Stimulated activated CD8-positive, alpha-beta memory T cell treated with anti-CD3 and anti-CD28 coated beads, Interleukin-7, amount 100 ng/mL, for 4 hours (primary cell): Measurements from ENCODE around the gene DNAAF9.

Source experiments
- DNase-seq, 2 donors: peaks; one replicate each; pipeline ENCODE4 v3.0.0-alpha.2; 2020; ENCODE audit warnings: low read depth in 2 of 2

DNAAF9 gene

GRCh38 chr20:3377644-3378043 is 29.8 kb downstream of the DNAAF9 start:
- no peak for DNase-seq

- DNase-seq, result no peak
Measured at GRCh38 chr20:3374296-3374695, 33.2 kb downstream of the DNAAF9 start.

DNA sequence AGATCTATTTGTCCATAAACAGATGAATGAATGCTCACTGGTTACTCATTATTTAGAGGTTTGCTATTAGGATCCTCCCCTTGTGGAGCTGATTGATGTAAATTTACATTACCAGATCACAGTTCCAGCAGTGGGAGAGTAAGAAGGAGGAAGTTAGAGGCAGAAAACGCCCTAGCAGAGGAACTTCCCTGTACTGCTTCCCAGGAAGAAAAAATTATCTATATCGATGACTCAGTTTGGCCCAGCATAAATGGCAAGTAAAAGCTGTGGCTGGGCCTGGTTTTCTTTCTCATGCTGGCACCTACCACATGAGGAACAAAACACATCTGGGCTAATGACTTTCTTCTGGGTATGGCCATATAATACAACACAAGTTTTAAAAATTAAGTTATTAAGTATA is 35.7 kb downstream of the DNAAF9 start:
- DNase-seq, result no peak

DNA sequence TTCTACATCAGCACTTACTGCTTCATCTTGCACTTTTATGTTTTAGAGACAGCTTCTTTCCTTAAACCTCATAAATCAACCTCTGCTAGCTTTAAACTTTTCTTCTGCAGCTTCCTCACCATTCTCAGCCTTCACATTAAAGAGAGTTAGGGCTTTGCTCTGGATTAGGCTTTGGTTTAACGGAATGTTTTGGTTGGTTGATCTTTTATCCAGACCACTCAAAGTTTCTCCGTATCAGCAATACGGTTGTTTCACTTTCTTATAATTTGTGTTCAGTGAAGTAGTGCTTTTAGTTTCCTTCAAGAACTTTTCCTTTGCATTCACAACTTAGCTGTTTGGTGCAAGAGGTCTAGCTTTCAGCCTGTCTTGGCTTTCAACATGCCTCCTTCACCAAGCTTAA is 40.4 kb downstream of the DNAAF9 start:
- no peak for DNase-seq

DNA sequence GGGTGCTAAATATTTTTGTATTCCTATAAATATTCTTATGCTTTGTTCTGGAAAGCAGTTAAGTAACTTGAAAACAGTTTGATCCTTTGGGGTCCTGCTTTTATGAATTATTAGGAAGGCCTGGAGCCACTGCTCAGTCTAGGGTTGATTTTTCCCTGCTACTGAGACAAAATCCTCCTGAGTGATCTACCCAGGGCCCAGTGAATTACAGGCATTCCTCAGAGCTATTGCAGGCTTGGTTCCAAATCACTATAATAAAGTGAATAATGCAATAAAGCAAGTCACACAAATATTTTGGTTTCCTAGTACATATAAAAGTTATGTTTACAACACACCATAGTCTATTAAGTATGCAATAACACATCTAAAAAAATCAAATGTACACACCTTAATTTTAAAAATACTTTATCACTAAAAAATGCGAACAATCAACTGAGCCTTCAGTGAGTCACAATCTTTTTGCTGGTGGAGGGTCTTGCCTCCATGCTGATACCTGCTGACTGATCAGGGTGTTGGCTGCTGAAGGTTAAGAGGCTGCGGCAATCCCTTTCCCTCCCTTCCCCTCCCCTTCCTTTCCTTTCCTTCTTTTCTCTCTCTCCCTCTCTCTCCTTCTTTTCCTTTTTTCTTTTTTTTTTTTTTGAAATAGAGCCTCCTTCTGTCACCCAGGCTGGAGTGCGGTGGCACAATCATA is 43.0 kb downstream of the DNAAF9 start:
- no peak for DNase-seq

DNA sequence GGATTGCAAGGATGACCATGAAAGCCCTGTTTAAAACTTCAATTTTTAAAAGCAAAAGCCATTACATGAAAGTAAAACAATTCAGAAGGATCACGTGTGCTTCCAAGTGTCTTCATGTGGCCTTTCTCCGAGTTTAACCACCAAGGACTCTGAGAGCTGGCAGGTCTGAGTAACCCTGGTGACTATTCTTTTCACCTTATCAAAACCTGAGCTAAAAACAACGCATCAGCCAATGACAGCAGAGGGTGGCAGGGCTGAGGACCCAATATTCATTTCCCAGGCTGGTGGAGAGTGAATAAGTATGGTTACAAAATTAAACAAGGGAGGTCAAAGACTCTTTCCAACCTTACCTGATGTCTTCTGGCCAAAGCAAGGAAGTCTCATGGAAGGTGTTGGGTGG is 46.7 kb downstream of the DNAAF9 start:
- no peak for DNase-seq

DNA sequence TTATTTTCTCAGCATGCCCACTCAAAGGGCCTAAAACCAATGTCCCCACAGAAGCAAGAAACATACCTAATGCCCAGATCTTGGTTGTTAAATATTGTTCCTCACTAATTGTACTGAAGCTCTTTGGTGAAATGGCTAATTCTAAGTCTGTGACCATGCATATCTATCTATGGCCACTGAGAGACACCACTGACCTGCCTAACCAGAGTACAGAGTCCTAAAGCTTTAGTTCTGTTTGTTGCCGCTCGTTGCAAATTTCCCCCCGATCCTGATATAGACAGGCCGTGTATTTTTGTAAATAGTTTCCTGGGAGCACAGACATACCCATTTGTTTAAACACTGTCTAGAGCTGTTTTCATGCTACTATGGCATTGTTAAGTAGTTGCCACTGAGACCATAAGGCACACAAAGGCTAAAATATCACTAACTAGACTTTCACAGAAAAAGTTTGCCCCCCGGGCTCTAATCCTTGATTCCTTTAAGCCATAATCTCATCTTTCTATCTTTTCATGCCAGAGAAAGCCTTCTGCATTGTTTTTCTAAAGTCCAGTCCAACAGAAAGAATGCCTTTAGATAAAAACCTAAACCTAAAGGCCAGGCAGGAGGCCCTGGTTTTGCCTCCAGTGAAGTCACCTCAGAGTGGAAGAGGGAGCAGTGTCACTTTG is 48.7 kb downstream of the DNAAF9 start:
- no peak for DNase-seq
